HepG2 (cell line): ENCODE measurements around the gene DMRT3.

Experiments
- ATF1 ChIP-seq: IDR thresholded peaks from 2 replicates; pipeline ENCODE4 v1.6.1; 2016; ENCODE audit warnings: mild to moderate bottlenecking, control low read depth
- ATF7 ChIP-seq, 2 experiments: fragments of 450-650 bp in 1 of 2; sonication (generic) in 1 of 2; formaldehyde crosslinking in 1 of 2; IDR thresholded peaks; 2 replicates each; pipeline versions ENCODE4 v1.4.0 to v1.6.1; 2016 to 2020; ENCODE audit warnings: antibody characterized with exemption in 1 of 2, mild to moderate bottlenecking in 1 of 2, missing genetic modification reagents in 1 of 2
- ELF1 ChIP-seq: sonication (generic); formaldehyde crosslinking; IDR thresholded peaks from 2 replicates; pipeline ENCODE4 v1.4.0; 2020; ENCODE audit warnings: missing genetic modification reagents
- HES4 ChIP-seq: sonication (generic); formaldehyde crosslinking; IDR thresholded peaks from 2 replicates; pipeline ENCODE4 v1.9.0; 2021; ENCODE audit warnings: mild to moderate bottlenecking, missing genetic modification reagents, borderline replicate concordance
- MAFK ChIP-seq, 2 experiments: IDR thresholded peaks in 1 of 2; conservative IDR thresholded peaks in 1 of 2; 2 replicates each; pipeline ENCODE4 v1.6.1; 2011; ENCODE audit warnings: improper control_type of control experiment in 2 of 2, low read length in 2 of 2
- NFE2L1 ChIP-seq: sonication (generic); formaldehyde crosslinking; IDR thresholded peaks from 2 replicates; pipeline ENCODE4 v1.4.0; 2020; ENCODE audit warnings: missing genetic modification reagents, mild to moderate bottlenecking, borderline replicate concordance
- REL ChIP-seq: sonication (generic); formaldehyde crosslinking; conservative IDR thresholded peaks from 2 replicates; pipeline ENCODE4 v1.8.0; 2022; ENCODE audit warnings: mild to moderate bottlenecking, missing genetic modification reagents, moderate library complexity
- TGIF2 ChIP-seq: IDR thresholded peaks from 2 replicates; pipeline ENCODE4 v1.6.1; 2016; ENCODE audit warnings: control low read depth, missing compliant biosample characterization
- ZNF547 ChIP-seq: sonication (generic); formaldehyde crosslinking; IDR thresholded peaks from 2 replicates; pipeline ENCODE4 v1.5.1; 2020; ENCODE audit warnings: mild to moderate bottlenecking, missing genetic modification reagents
- TF ChIP-seq, protein P1 (sequence below): sonication (generic); formaldehyde crosslinking; IDR thresholded peaks from 2 replicates; pipeline ENCODE4 v1.5.0; 2020; ENCODE audit warnings: mild to moderate bottlenecking, missing genetic modification reagents, moderate library complexity
- TF ChIP-seq, protein P2 (sequence below): sonication (generic); formaldehyde crosslinking; IDR thresholded peaks from 2 replicates; pipeline ENCODE4 v1.9.0; 2021; ENCODE audit warnings: missing genetic modification reagents, borderline replicate concordance
- TF ChIP-seq, protein P3 (sequence below): sonication (generic); formaldehyde crosslinking; IDR thresholded peaks from 2 replicates; pipeline ENCODE4 v1.4.0; 2020; ENCODE audit warnings: missing genetic modification reagents; ENCODE audit errors: not compliant biosample characterization

GRCh38 chr9:959105-959504 is 17.4 kb upstream of the DMRT3 start:
- TF ChIP-seq, protein P1, sequence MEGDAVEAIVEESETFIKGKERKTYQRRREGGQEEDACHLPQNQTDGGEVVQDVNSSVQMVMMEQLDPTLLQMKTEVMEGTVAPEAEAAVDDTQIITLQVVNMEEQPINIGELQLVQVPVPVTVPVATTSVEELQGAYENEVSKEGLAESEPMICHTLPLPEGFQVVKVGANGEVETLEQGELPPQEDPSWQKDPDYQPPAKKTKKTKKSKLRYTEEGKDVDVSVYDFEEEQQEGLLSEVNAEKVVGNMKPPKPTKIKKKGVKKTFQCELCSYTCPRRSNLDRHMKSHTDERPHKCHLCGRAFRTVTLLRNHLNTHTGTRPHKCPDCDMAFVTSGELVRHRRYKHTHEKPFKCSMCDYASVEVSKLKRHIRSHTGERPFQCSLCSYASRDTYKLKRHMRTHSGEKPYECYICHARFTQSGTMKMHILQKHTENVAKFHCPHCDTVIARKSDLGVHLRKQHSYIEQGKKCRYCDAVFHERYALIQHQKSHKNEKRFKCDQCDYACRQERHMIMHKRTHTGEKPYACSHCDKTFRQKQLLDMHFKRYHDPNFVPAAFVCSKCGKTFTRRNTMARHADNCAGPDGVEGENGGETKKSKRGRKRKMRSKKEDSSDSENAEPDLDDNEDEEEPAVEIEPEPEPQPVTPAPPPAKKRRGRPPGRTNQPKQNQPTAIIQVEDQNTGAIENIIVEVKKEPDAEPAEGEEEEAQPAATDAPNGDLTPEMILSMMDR (CRISPR knock-in tag): no peak
- TF ChIP-seq ATF7 (IDR thresholded peaks at IDR 0.05) (no peak), ATF7 (CRISPR knock-in tag; IDR thresholded peaks at IDR 0.05) (no peak), REL (CRISPR knock-in tag) (no peak), ZNF547 (CRISPR knock-in tag) (no peak), MAFK (conservative IDR thresholded peaks at IDR 0.05 in 1 of 2, IDR thresholded peaks at IDR 0.05 in 1 of 2; ENCODE audit: low read length in 2 of 2) (no peak), NFE2L1 (no peak), ELF1 (CRISPR knock-in tag) (no peak), ATF1 (CRISPR knock-in tag) (no peak), HES4 (CRISPR knock-in tag) (no peak), TGIF2 (CRISPR knock-in tag) (no peak)
- TF ChIP-seq, protein P2, sequence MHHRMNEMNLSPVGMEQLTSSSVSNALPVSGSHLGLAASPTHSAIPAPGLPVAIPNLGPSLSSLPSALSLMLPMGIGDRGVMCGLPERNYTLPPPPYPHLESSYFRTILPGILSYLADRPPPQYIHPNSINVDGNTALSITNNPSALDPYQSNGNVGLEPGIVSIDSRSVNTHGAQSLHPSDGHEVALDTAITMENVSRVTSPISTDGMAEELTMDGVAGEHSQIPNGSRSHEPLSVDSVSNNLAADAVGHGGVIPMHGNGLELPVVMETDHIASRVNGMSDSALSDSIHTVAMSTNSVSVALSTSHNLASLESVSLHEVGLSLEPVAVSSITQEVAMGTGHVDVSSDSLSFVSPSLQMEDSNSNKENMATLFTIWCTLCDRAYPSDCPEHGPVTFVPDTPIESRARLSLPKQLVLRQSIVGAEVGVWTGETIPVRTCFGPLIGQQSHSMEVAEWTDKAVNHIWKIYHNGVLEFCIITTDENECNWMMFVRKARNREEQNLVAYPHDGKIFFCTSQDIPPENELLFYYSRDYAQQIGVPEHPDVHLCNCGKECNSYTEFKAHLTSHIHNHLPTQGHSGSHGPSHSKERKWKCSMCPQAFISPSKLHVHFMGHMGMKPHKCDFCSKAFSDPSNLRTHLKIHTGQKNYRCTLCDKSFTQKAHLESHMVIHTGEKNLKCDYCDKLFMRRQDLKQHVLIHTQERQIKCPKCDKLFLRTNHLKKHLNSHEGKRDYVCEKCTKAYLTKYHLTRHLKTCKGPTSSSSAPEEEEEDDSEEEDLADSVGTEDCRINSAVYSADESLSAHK (CRISPR knock-in tag): no peak
- TF ChIP-seq, protein P3, sequence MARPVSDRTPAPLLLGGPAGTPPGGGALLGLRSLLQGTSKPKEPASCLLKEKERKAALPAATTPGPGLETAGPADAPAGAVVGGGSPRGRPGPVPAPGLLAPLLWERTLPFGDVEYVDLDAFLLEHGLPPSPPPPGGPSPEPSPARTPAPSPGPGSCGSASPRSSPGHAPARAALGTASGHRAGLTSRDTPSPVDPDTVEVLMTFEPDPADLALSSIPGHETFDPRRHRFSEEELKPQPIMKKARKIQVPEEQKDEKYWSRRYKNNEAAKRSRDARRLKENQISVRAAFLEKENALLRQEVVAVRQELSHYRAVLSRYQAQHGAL (CRISPR knock-in tag): no peak
